Activated naive CD8-positive, alpha-beta T cell treated with anti-CD3 and anti-CD28 coated beads, Interleukin-2, amount 10 ng/mL, durations not matched to agents 7 days and 5 days (primary cell): ENCODE results near the gene INTS1. TPM values are rescaled to one million over a fixed set of nuclear protein-coding genes. Genes with fewer than 3 reads are reported as not detected.

ENCODE experiments used
- ATAC-seq: fragments of 150-1000 bp; cut with Tn5 transposase; one replicate; pipeline ENCODE4 v1.10.0; 2021; ENCODE audit warnings: low read depth, moderate library complexity
- POLR2A ChIA-PET: fragments of 350-600 bp; sonication (Branson Sonifier 250); formaldehyde crosslinking; loops from one replicate; lab custom pipeline; 2021; ENCODE audit warnings: antibody characterized with exemption; lab: Charles Lee
- DNase-seq: peaks from one replicate; pipeline ENCODE4 v3.0.0; 2021
- H3K27ac Mint-ChIP-seq: one replicate; pipeline ENCODE4 v1.8.0; 2022; ENCODE audit warnings: mild to moderate bottlenecking, mixed read lengths
- H3K27me3 Mint-ChIP-seq: one replicate; pipeline ENCODE4 v1.8.0; 2022; ENCODE audit warnings: mild to moderate bottlenecking, moderate library complexity, mixed read lengths
- H3K36me3 Mint-ChIP-seq: one replicate; pipeline ENCODE4 v1.8.0; 2021; ENCODE audit warnings: mild to moderate bottlenecking, mixed read lengths
- H3K4me1 Mint-ChIP-seq: one replicate; pipeline ENCODE4 v1.8.0; 2021; ENCODE audit warnings: mixed read lengths
- H3K4me3 Mint-ChIP-seq: one replicate; pipeline ENCODE4 v1.8.0; 2022; ENCODE audit warnings: mild to moderate bottlenecking, moderate library complexity, mixed read lengths
- H3K9me3 Mint-ChIP-seq: one replicate; pipeline ENCODE4 v1.8.0; 2021; ENCODE audit warnings: mixed read lengths
- total RNA-seq, 2 experiments: library from RNA; stranded (reverse); gene quantifications; one replicate each; pipeline ENCODE4 v1.2.3, GENCODE V29; 2021

Gene INTS1
- total RNA-seq, 2 experiments from 2014 or later: 110 to 115 TPM

DNA sequence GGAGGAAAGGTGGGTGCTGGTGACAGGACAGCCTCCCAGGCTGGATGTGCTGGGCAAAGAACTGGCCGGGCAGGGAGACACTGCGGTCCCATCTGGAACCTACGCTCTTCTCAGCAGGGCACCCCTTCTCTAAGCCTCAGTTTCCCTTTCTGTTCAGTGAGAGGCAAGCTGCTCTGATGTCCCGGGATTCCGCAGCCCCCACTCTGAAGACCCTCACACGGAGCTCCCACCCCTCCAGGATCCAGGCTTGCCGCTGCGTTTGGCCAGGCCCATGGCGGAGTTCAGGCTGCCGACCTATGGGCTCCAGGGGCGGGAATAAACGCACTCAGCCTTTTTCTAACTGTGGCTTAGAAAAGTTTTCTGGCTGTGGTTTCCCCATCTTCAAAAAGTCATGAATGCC is 10.2 kb upstream of the INTS1 start:
- ATAC-seq (no peak), DNase-seq (no peak)
- no peak overlapping the region for H3K27ac Mint-ChIP-seq
- POLR2A ChIA-PET: no interaction called here
- no peaks in the 10 kb centered on the region for H3K27me3 Mint-ChIP-seq
- H3K4me3 Mint-ChIP-seq: no peak overlapping the region
- peaks cover 10% of the 10 kb centered on the region for H3K4me1 Mint-ChIP-seq
- H3K36me3 Mint-ChIP-seq: no peaks in the 10 kb centered on the region
- H3K9me3 Mint-ChIP-seq: no peaks in the 10 kb centered on the region

DNA sequence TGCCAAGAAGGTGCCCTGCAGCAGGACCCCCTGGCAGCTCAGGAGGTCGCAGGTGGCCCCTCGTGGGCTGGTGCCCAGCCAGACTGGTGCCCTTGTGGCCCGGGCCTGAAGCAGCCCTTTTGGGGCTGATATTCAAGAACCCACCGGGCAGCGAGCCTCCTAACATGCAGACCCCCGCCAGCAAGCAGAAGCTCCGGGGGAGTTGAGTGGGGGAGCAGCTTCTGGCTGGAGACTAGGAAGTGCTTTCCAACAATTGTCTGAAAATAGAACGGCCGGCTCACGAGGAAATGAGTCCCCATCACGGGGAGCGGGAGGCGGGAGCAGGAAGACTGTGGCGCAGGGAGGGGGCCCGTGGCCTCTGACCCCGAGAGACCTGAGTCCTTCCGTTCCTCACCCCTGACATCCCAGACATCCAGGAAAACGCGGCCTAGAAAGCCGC is 9.5 kb upstream of the INTS1 start:
- Mint-ChIP-seq H3K9me3 (no peaks in the 10 kb centered on the region), H3K4me1 (peaks cover 13% of the 10 kb centered on the region), H3K4me3 (no peak overlapping the region), H3K27ac (no peak overlapping the region), H3K36me3 (no peaks in the 10 kb centered on the region), H3K27me3 (no peaks in the 10 kb centered on the region)
- ATAC-seq (no peak), DNase-seq (no peak)
- POLR2A ChIA-PET: interaction anchor here (1.4 kb wide), 1 partner anchor 18 kb away, joined by 4 read pairs; no protein-coding TSS in a partner anchor

DNA sequence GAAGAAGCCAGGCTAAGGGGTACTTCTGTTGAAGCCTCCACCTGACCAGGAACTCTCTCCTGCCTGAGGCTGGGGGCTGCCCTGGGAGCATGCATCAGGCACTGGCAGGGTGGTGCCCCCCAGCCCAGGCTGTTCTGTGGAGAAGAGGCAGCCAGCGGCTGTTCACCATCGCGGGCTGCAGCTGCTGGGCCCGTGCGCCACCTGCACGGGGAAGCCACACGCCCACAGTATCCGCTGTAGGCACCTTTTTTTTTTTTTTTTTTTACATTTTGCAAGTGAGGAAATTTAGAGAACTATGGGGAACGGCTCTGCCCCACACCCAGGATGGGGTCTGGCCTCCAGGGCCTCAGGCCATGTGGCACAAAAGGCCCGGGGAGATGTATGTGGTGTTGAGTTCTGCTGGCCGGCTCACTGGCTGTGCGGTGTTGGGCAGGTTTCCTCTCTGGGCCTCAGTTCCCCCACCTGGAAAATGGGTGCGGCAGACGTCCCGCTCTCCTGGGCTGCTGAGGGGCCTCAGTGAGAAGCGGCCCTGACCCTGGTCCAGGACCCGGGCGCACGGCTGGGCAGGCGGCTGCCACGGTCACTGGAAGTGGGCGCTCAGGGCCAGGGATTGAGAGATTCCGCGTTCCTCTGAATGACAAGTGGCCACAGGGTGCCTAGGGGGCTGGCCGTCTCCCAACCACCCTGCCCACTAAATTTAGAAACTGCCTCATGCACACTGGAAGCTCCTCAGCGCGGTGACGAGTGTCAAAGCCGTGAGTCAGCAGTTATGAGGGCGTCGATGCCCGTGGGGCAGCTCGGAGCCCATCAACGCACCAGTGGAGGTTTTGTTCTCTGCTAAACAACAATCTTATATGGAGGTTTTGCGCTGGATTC is 8.8 kb upstream of the INTS1 start:
- peak; percentile 85 for ATAC-seq

DNA sequence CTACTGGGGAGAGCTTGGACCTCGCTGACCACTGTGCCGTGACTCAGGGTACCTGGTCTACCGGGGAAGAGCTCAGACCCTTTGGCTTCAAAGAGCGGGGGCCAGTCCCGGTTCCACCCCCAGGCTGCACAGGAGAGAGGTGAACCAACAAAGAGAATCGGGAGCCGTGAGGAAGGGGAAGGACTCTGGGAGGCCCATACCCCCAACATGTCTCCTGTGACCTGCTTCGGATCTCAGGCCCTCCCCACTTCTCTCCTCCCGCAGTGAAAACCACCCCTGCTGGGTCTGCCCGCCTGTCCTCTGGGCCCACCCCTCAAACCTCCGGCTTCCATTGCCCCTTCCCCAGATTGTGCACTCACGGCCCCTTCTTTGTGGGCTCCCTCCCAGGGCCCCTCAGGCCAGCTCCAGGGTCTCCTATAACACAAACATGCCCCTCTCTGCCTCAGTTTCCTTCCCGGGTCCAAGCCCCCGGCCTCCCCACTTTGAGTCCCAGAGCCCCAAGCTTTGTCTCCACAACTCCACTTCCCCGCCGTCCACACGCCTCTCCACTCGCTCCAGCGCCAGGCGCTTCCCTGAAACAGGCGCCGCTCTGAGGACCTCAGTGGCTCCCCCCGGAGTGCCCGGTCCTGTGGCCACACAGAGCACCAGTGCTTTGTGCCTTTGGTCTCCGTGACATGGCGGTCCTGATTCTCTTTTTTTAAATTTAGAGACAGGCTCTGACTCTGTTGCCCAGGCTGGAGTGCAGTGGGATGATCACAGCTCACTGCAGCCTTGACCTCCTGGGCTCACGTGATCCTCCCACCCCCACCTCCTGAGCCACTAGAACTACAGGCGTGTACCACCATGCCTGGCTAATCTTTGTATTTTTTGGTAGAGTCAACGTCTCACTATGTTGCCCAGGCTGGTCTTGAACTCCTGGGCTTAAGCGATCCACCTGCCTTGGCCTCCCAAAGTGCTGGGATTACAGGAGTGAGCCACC is 7.5 kb upstream of the INTS1 start:
- no peaks in the 10 kb centered on the region for H3K9me3 Mint-ChIP-seq
- DNase-seq (no peak), ATAC-seq (no peak)
- no peaks in the 10 kb centered on the region for H3K27me3 Mint-ChIP-seq
- no peaks in the 10 kb centered on the region for H3K36me3 Mint-ChIP-seq
- H3K4me3 Mint-ChIP-seq: no peak overlapping the region
- POLR2A ChIA-PET: interaction anchor here (0.8 kb wide), 1 partner anchor 21 kb away, joined by 3 read pairs; no protein-coding TSS in a partner anchor
- peaks cover 23% of the 10 kb centered on the region for H3K4me1 Mint-ChIP-seq
- H3K27ac Mint-ChIP-seq: no peak overlapping the region

More for the DNA sequence above, 8.8 kb upstream of the INTS1 start:
- Mint-ChIP-seq H3K4me3 (peak overlapping the region; percentile 28), H3K4me1 (peaks cover 19% of the 10 kb centered on the region), H3K27me3 (no peaks in the 10 kb centered on the region), H3K9me3 (no peaks in the 10 kb centered on the region), H3K27ac (peak overlapping the region; percentile 64), H3K36me3 (no peaks in the 10 kb centered on the region)
- POLR2A ChIA-PET: interaction anchor here (0.6 to 1.4 kb wide), 2 partner anchors 19 to 27 kb away, joined by 4 read pairs; no protein-coding TSS in a partner anchor
- DNase-seq: peak; percentile 70

DNA sequence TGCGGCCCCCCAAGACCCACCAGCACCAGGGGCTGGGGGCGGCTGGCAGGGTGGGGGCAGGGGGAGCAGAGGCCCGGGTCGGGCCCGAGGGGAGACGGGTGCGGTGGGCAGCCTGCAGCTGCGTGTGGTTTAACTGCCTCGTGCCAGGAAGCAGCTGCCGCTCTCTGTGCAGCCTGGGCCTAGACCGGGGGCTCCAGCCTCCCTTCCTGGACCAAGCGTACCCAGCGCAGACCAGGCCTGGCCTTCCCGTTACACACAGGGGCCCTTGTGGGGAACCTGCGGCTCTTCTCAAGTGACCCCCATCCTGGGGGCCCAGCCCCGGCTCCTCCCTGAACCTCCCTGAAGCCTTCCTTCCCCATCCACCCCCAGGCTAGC is 6.6 kb upstream of the INTS1 start:
- POLR2A ChIA-PET: no interaction called here

DNA sequence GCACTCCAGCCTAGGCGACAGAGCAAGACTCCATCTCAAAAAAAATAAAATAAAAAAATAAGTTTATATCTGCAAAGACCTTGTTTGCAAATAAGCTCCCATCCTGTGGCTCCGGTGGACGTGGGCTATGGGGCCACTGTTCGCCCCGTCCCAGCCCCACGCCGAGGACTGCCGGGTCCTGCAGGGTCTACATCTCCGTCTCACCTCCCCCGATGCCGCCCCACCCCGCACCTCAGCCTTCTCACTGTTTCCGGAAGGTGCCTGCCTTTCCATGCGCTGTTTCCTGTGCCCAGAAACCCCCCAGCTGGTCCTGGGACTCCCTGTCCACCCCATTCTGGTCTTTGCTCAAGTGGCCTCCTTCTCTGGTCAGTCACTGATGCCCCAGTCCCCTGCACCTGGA is 5.0 kb upstream of the INTS1 start:
- no peak for DNase-seq
- peak overlapping the region; percentile 34 for H3K27ac Mint-ChIP-seq
- no peak for ATAC-seq
- POLR2A ChIA-PET: interaction anchor here (0.7 kb wide), 1 partner anchor 321 kb away, joined by 3 read pairs; no protein-coding TSS in a partner anchor
- H3K27me3 Mint-ChIP-seq: no peaks in the 10 kb centered on the region
- peaks cover 2% of the 10 kb centered on the region for H3K36me3 Mint-ChIP-seq
- H3K9me3 Mint-ChIP-seq: no peaks in the 10 kb centered on the region
- H3K4me3 Mint-ChIP-seq: peak overlapping the region; percentile 32
- H3K4me1 Mint-ChIP-seq: peaks cover 30% of the 10 kb centered on the region

More for the DNA sequence above, 6.6 kb upstream of the INTS1 start:
- no peaks in the 10 kb centered on the region for H3K9me3 Mint-ChIP-seq
- H3K27me3 Mint-ChIP-seq: no peaks in the 10 kb centered on the region
- DNase-seq: no peak
- peaks cover 2% of the 10 kb centered on the region for H3K36me3 Mint-ChIP-seq
- H3K4me1 Mint-ChIP-seq: peaks cover 28% of the 10 kb centered on the region
- no peak for ATAC-seq
- no peak overlapping the region for H3K4me3 Mint-ChIP-seq
- no peak overlapping the region for H3K27ac Mint-ChIP-seq

DNA sequence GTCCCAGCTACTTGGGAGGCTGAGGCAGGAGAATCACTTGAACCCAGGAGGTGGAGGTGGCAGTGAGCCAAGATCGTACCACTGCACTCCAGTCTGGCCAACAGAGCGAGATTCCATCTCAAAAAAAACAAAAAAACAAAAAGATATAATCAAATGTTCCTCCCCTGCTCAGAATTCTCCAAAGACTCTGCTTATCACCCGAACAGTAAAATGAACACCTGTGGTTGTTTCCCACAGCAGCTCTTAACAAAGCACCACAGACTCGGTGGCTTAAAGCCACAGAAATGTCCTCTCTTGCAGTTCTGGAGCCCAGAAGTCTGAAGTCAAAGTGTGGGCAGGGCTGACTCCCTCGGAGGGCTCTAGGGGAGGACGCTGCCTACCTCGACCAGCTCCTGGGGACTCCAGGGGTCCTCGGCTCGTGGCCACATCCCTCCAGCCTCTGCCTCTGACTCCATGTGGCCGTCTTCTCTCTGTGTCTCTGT is 4.1 kb upstream of the INTS1 start:
- Mint-ChIP-seq H3K4me3 (peak overlapping the region; percentile 46), H3K4me1 (peaks cover 30% of the 10 kb centered on the region), H3K36me3 (peaks cover 2% of the 10 kb centered on the region), H3K27ac (peak overlapping the region; percentile 81), H3K9me3 (no peaks in the 10 kb centered on the region), H3K27me3 (no peaks in the 10 kb centered on the region)
- ATAC-seq (no peak), DNase-seq (no peak)
- POLR2A ChIA-PET: interaction anchor here (0.6 kb wide), 1 partner anchor 348 kb away, joined by 3 read pairs; the partner anchor contains the start of gene ZFAND2A

DNA sequence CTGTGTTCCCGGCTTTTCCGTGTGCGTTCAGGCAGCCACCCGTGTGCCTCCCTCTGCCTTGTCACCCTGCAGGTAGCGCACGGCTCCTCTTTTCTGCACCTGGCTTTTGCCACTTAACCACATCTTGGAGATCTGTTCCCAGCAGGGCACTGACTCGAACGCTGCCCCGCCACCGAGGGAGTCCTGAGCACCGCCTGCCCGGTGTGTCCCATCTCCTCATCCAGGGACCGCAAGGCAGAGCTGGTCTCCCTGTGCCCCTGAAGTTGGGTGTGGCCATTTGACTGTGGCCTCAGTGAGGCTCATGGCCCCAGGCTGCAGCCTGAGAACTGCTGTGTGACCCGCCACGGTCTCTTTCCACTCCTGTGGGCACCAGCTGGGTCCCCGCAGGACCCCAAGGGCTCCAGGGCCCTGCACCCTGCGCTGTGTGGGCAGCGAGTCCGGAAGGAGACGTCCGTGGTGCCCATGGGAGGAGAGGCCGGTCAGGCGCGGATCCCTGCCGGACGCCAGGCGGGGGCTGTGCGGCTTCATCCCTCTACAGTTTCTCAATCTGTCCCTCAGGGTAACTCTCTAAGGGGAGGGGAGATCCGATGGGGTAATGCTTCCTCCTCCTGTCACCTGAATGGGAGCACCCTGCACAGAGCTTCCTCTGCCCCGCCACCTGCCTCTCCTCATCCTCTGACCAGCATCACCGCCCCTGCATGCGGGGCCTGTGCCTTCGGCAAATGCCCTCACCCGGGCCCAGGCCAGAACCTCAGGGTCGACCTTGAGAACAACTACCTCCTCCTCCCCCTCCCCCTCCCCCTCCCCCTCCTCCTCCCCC is 1.8 kb upstream of the INTS1 start:
- Mint-ChIP-seq H3K27me3 (no peaks in the 10 kb centered on the region), H3K4me1 (peaks cover 34% of the 10 kb centered on the region), H3K9me3 (no peaks in the 10 kb centered on the region), H3K4me3 (peak overlapping the region; percentile 69), H3K27ac (peak overlapping the region; percentile 80), H3K36me3 (peaks cover 6% of the 10 kb centered on the region)
- no peak for ATAC-seq
- POLR2A ChIA-PET: interaction anchor here (1.6 kb wide), 1 partner anchor 27 kb away, joined by 8 read pairs; no protein-coding TSS in a partner anchor
- DNase-seq: peak; percentile 62

DNA sequence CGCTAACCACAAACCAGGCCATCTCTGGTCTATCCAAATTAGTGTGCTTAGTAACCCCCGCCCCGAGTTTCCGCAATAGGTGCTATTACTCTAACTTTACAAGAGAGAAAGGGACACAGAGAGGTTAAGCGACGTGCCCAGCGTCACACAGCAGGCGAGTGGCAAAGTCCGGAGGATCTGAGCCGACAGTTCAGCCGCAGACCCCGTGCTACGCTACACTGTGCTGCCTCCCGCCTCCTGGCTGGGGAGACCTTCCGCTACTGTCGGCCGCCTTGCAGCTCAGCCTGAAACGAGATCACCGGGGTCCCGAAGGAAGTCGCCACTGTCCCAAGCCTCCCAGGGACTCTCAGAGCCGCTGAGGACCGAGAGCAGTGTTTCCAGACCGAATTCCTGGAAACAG is 799 bp downstream of the INTS1 start:
- no peaks in the 10 kb centered on the region for H3K9me3 Mint-ChIP-seq
- peaks cover 27% of the 10 kb centered on the region for H3K4me1 Mint-ChIP-seq
- POLR2A ChIA-PET: interaction anchor here (1.9 kb wide), 1 partner anchor 29 kb away, joined by 6 read pairs; no protein-coding TSS in a partner anchor
- peak overlapping the region; percentile 75 for H3K27ac Mint-ChIP-seq
- peak overlapping the region; percentile 82 for H3K4me3 Mint-ChIP-seq
- ATAC-seq (no peak), DNase-seq (no peak)
- H3K27me3 Mint-ChIP-seq: no peaks in the 10 kb centered on the region
- H3K36me3 Mint-ChIP-seq: peaks cover 6% of the 10 kb centered on the region

DNA sequence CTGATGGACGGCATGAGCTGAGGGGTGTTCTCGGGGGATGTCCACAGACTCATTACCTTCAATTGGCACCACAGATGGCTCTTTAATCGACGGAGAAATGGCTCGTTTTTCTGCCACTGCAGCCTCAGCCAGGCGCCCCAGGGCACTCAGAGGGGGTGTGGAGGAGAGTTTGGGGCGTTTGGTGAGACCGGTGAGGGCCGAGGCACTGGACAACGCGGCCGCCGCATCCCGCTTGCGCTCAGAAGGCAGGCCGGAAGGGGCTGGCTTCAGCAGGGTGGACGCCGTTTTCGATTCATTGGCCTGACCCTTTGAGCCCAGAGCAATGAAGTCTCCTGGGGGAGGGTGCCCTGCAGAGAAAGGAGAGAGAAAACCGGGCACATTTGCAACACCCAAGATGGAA is 1.3 kb downstream of the INTS1 start:
- ATAC-seq: no peak
- H3K4me1 Mint-ChIP-seq: peaks cover 24% of the 10 kb centered on the region

DNA sequence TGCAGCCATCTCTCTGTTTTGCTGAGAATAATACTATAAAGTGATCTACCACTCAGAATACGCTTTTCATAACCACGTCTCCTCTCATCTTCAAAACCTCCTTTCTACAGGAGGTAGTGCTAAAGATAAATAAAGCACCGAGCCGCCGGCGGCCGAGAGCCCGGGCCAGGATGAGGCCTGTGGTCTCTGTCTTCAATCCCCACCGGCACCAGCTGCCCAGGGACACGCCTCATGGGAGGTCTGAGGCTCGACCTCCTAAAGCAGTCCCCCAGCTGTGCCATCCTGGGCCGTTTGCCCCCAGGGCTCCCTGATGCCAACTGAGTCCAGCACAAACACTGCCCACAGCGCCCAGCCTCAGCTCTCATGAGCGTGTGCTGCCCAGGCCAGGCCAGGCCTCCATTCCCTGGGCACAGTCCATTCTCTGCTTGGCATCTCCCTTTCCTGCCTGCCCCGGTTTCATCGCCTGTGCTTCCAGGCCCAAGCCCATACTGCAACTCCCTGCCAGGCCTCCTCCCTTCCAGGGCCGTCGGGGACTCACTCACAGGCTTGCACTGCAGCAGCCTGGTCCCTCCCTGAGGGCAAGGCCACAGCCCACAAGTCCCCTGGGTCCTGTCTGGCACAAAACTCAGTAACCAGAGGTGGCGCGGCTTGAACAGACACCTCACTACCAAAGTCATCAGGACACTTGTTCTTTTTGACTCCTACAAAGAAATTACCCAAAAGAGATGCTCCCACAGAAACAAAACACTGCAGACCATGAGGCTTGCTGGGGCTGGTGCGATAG is 2.5 kb downstream of the INTS1 start:
- DNase-seq: no peak
- Mint-ChIP-seq H3K4me1 (peaks cover 21% of the 10 kb centered on the region), H3K4me3 (peak overlapping the region; percentile 82), H3K9me3 (no peaks in the 10 kb centered on the region), H3K27me3 (no peaks in the 10 kb centered on the region), H3K27ac (no peak overlapping the region), H3K36me3 (peaks cover 6% of the 10 kb centered on the region)
- ATAC-seq: no peak
- POLR2A ChIA-PET: no interaction called here

More for the DNA sequence above, 1.3 kb downstream of the INTS1 start:
- H3K4me3 Mint-ChIP-seq: peak overlapping the region; percentile 82
- H3K9me3 Mint-ChIP-seq: no peaks in the 10 kb centered on the region
- no peak for DNase-seq
- H3K27me3 Mint-ChIP-seq: no peaks in the 10 kb centered on the region
- H3K36me3 Mint-ChIP-seq: peaks cover 6% of the 10 kb centered on the region
- POLR2A ChIA-PET: interaction anchor here (1.9 kb wide), 1 partner anchor 30 kb away, joined by 6 read pairs; no protein-coding TSS in a partner anchor
- peak overlapping the region; percentile 75 for H3K27ac Mint-ChIP-seq
